Stimulated activated memory B cell treated with anti-CD40 and anti-IgM and Interleukin-4, amounts not matched to agents 10 μg/mL and 1 μg/mL and 100 μg/mL, for 72 hours (primary cell): ENCODE data around the gene HTT.

Source experiments
- ATAC-seq: fragments of 150-1000 bp; cut with Tn5 transposase; 2 replicates; pipeline ENCODE4 v1.10.0; 2021
- H3K27ac Mint-ChIP-seq: one replicate; pipeline ENCODE4 v1.8.0; 2022; ENCODE audit warnings: mild to moderate bottlenecking, mixed read lengths
- H3K27me3 Mint-ChIP-seq: one replicate; pipeline ENCODE4 v1.8.0; 2022; ENCODE audit warnings: mixed read lengths
- H3K36me3 Mint-ChIP-seq: one replicate; pipeline ENCODE4 v1.8.0; 2022; ENCODE audit warnings: mixed read lengths
- H3K4me1 Mint-ChIP-seq: one replicate; pipeline ENCODE4 v1.8.0; 2022; ENCODE audit warnings: mixed read lengths
- H3K4me3 Mint-ChIP-seq: one replicate; pipeline ENCODE4 v1.8.0; 2022; ENCODE audit warnings: mild to moderate bottlenecking, moderate library complexity, mixed read lengths
- H3K9me3 Mint-ChIP-seq: one replicate; pipeline ENCODE4 v1.8.0; 2022; ENCODE audit warnings: mixed read lengths

The HTT gene

GRCh38 chr4:3257556-3258482, 183.3 kb downstream of the HTT start:
- H3K36me3 Mint-ChIP-seq, result peaks cover 27% of the 10 kb centered on the region
- H3K27me3 Mint-ChIP-seq, result no peaks in the 10 kb centered on the region
- peak overlapping the region; percentile 12 for H3K27ac Mint-ChIP-seq
- no peaks in the 10 kb centered on the region for H3K9me3 Mint-ChIP-seq
- H3K4me3 Mint-ChIP-seq, result peak overlapping the region; percentile 6
- ATAC-seq, result peak; percentile 84
- peaks cover 24% of the 10 kb centered on the region for H3K4me1 Mint-ChIP-seq

- no peaks in the 10 kb centered on the region for H3K27me3 Mint-ChIP-seq
- no peak overlapping the region for H3K27ac Mint-ChIP-seq
- H3K9me3 Mint-ChIP-seq, result no peaks in the 10 kb centered on the region
- ATAC-seq, result no peak
- no peak overlapping the region for H3K4me3 Mint-ChIP-seq
- peaks cover 20% of the 10 kb centered on the region for H3K4me1 Mint-ChIP-seq
- H3K36me3 Mint-ChIP-seq, result peaks cover 7% of the 10 kb centered on the region
These were observed 187.1 kb downstream of the HTT start for GRCh38 chr4:3261411-3262207.

GRCh38 chr4:3262208-3263052, 187.9 kb downstream of the HTT start:
- Mint-ChIP-seq H3K27ac (no peak overlapping the region), H3K4me3 (no peak overlapping the region), H3K4me1 (peaks cover 11% of the 10 kb centered on the region), H3K9me3 (no peaks in the 10 kb centered on the region), H3K27me3 (no peaks in the 10 kb centered on the region), H3K36me3 (peaks cover 7% of the 10 kb centered on the region)
- ATAC-seq, result no peak

- H3K27me3 Mint-ChIP-seq, result no peaks in the 10 kb centered on the region
- no peak for ATAC-seq
These were observed 188.8 kb downstream of the HTT start for GRCh38 chr4:3263053-3263875.

GRCh38 chr4:3263876-3264193, 189.4 kb downstream of the HTT start:
- Mint-ChIP-seq H3K4me1 (no peaks in the 10 kb centered on the region), H3K4me3 (no peak overlapping the region), H3K36me3 (peaks cover 7% of the 10 kb centered on the region), H3K27me3 (no peaks in the 10 kb centered on the region), H3K27ac (no peak overlapping the region), H3K9me3 (no peaks in the 10 kb centered on the region)
- no peak for ATAC-seq

More at GRCh38 chr4:3263053-3263875, 188.8 kb downstream of the HTT start:
- Mint-ChIP-seq H3K4me3 (no peak overlapping the region), H3K27ac (no peak overlapping the region), H3K36me3 (peaks cover 7% of the 10 kb centered on the region), H3K4me1 (peaks cover 3% of the 10 kb centered on the region), H3K9me3 (no peaks in the 10 kb centered on the region)

GRCh38 chr4:3266076-3266475, 191.6 kb downstream of the HTT start:
- Mint-ChIP-seq H3K4me1 (no peaks in the 10 kb centered on the region), H3K9me3 (no peaks in the 10 kb centered on the region), H3K27me3 (no peaks in the 10 kb centered on the region), H3K4me3 (no peak overlapping the region), H3K36me3 (peaks cover 7% of the 10 kb centered on the region), H3K27ac (no peak overlapping the region)
- no peak for ATAC-seq

- Mint-ChIP-seq H3K36me3 (peaks cover 7% of the 10 kb centered on the region), H3K4me1 (peaks cover 11% of the 10 kb centered on the region), H3K27ac (no peak overlapping the region), H3K4me3 (no peak overlapping the region), H3K27me3 (no peaks in the 10 kb centered on the region), H3K9me3 (peaks cover 3% of the 10 kb centered on the region)
- ATAC-seq, result no peak
These were observed 193.3 kb downstream of the HTT start for GRCh38 chr4:3267576-3268394.

- no peak overlapping the region for H3K27ac Mint-ChIP-seq
- H3K36me3 Mint-ChIP-seq, result peaks cover 7% of the 10 kb centered on the region
- H3K9me3 Mint-ChIP-seq, result peaks cover 3% of the 10 kb centered on the region
- H3K27me3 Mint-ChIP-seq, result no peaks in the 10 kb centered on the region
- ATAC-seq, result peak; percentile 41
- H3K4me3 Mint-ChIP-seq, result no peak overlapping the region
- H3K4me1 Mint-ChIP-seq, result peaks cover 11% of the 10 kb centered on the region
These were observed 194.1 kb downstream of the HTT start for GRCh38 chr4:3268395-3269104.

- Mint-ChIP-seq H3K27me3 (no peaks in the 10 kb centered on the region), H3K36me3 (peaks cover 7% of the 10 kb centered on the region), H3K9me3 (peaks cover 3% of the 10 kb centered on the region), H3K4me1 (peaks cover 11% of the 10 kb centered on the region), H3K4me3 (no peak overlapping the region), H3K27ac (no peak overlapping the region)
- ATAC-seq, result peak; percentile 45
These were observed 194.8 kb downstream of the HTT start for GRCh38 chr4:3269105-3269927.

GRCh38 chr4:3269991-3270611, 195.6 kb downstream of the HTT start:
- no peak for ATAC-seq
- Mint-ChIP-seq H3K4me1 (peaks cover 11% of the 10 kb centered on the region), H3K9me3 (peaks cover 3% of the 10 kb centered on the region), H3K36me3 (peaks cover 7% of the 10 kb centered on the region), H3K4me3 (no peak overlapping the region), H3K27me3 (no peaks in the 10 kb centered on the region), H3K27ac (no peak overlapping the region)

GRCh38 chr4:3271131-3271530, 196.7 kb downstream of the HTT start:
- no peak for ATAC-seq
- Mint-ChIP-seq H3K9me3 (peaks cover 3% of the 10 kb centered on the region), H3K27ac (no peak overlapping the region), H3K4me3 (no peak overlapping the region), H3K36me3 (peaks cover 7% of the 10 kb centered on the region), H3K4me1 (peaks cover 11% of the 10 kb centered on the region), H3K27me3 (no peaks in the 10 kb centered on the region)

GRCh38 chr4:3276986-3277385, 202.5 kb downstream of the HTT start:
- no peak for ATAC-seq
- Mint-ChIP-seq H3K9me3 (peaks cover 10% of the 10 kb centered on the region), H3K4me1 (peaks cover 8% of the 10 kb centered on the region), H3K4me3 (no peak overlapping the region), H3K27ac (no peak overlapping the region), H3K36me3 (peaks cover 20% of the 10 kb centered on the region), H3K27me3 (no peaks in the 10 kb centered on the region)
